Nucleus accumbens (tissue), 56 donors: ENCODE measurements around the gene DGKH.
"Not testable (repeated sequence)": the region's sequence is repeated elsewhere in the genome, so short reads cannot be mapped to it uniquely, and the experiment has no call there.

Source experiments
- DNase-seq, 56 donors: peaks; one replicate each; lab custom pipeline; 2025; lab: John Stamatoyannopoulos, UW

The DGKH gene

DNA sequence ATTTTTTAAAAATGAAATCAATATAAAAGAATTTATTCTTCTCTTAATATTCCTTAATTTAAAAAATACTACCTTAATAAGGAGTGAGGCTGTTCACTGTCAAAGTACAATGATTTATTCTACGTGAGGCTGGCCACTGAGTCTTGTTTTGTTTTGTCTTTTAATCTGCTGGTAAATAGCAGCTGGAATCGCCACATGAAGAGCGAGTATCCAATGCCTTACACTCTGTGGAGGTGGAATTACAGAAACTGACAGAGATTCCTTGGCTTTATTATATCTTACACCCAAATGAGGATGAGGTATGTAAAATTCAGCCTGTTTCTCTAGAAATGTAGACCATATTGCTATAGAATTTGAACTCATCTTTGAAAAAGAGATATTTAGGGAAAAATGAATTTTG lies 170.6 kb downstream of the DGKH start:
- no peak for DNase-seq

- DNase-seq, result no peak
Observed at GRCh38 chr13:42219876-42220275, 171.4 kb downstream of the DGKH start.

DNA sequence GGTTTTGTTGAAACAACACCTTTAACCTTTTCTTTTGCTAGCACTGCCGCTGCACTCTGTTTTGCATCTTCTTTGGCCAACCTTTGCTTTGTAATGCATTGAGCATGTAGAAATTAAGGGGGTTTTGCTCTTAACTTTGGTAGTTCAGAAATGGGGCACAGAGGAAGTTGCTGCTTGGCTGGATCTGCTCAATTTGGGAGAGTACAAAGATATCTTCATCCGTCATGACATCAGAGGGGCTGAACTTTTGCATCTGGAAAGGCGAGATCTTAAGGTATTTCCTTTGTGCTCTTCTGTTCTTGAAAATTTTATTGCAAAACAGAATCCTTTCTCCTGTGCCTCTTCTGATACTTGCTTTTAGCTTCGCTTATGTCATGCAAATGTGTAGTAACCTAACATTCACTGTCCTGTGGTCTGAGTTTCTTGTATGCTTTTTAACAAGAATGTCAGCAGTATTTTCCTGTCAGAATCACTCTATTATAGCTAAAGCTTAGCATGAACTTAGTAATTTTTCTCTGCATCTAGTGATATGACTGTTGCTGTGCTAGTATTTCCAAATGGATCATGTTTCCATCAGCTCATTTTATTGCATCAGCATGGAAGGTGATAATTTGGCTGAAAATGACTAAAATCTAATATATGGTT lies 172.8 kb downstream of the DGKH start:
- no peak for DNase-seq

DNA sequence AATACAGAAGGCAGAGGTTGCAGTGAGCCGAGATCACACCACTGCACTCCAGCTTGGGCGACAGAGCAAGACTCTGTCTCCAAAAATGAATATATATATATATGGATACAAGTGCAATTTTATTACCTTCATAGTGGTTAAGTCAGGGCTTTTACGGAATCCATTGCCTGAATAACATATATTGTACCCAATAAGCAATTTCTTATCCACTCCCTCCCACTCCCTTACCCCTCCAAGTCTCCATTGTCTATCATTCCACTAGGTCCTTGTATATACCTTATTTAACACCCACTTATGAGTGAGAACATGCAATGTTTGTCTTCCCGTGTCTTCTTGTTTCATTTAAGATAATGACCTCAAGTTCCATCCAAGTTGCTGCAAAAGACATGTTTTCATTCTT lies 175.2 kb downstream of the DGKH start:
- no peak for DNase-seq

DNA sequence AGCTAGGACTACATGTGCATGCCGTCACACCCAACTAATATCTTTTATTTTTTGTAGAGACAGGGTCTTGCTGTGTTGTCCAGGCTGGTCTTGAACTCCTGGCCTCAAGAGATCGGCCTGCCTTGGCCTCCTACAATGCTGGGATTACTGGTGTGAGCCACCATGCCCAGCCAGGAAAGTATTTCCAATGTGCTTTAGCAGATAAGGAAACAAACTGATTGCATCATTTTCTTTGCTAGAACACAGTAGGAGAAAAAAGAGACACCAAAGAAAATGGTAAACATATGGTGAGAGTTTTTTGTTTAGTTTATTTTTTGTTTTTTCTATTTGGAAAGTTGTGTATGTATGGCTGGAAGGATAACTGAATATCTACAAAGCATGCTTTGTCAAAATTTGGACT lies 176.6 kb downstream of the DGKH start:
- no peak for DNase-seq

- not testable (repeated sequence) for DNase-seq
Observed at GRCh38 chr13:42226759-42227158, 178.3 kb downstream of the DGKH start.

GRCh38 chr13:42228527-42228926 lies 180.1 kb downstream of the DGKH start:
- no peak for DNase-seq

DNA sequence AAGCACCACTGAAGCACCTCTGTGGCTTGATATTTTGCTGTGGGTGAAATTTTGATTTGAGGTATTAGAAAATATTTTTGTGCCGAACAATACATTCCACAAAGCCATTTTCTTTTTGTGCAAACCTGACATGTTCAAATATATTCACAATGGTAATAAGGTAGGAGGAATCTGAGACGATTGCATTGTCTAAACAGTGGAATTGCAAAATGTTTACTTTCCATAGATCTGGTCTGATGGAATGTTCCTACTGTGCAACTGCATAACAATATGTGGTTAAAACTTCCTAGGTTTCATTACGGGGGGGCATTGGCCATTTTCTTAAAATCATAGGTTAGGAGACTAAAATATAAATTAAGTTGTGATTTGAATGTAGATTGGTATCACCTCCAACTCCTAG lies 180.8 kb downstream of the DGKH start:
- no peak for DNase-seq

GRCh38 chr13:42232671-42233070 lies 184.2 kb downstream of the DGKH start:
- no peak for DNase-seq

GRCh38 chr13:42233726-42234125 lies 185.3 kb downstream of the DGKH start:
- DNase-seq, result no peak

- no peak for DNase-seq
Observed at GRCh38 chr13:42239161-42239560, 190.7 kb downstream of the DGKH start.

DNA sequence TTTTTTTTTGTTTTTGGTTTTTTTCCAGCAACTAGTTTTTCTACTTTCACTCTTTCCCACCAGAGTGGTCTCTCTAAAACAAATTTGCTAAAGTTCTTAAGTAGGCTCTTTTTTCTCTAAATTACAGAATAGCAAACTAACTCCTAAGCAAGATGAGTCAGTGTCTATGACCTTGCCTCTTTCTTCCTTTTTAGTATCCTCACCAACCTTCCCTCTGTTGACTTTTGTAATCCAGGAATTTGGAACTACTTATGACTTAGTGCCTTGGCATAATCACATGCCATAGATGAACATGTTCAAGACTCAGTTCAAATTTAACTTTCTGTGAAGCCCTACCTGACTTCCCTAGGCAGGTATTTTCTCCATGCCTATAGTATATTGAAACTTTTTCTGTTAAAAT lies 191.2 kb downstream of the DGKH start:
- no peak for DNase-seq

GRCh38 chr13:42246541-42246940 lies 198.1 kb downstream of the DGKH start:
- peak in 29 of 56 donors; percentile 2 to 73 (median 18) for DNase-seq

DNA sequence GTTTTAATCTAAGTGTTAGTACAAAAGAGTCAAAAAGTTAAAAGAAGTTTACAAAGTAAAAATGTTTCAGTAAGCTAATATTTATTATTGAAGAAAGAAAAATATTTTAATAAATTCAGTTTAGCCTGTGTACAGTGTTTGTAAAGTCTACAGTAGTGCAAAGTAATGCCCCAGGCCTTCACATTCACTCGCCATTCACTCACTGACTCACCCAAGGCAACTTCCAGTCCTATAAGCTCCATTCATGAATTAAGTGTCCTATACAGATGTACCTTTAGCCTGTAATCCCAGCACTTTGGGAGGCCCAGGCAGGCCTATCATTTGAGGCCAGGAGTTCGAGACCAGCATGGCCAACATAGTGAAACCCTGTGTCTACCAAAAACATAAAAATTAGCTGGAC lies 199.4 kb downstream of the DGKH start:
- DNase-seq, result no peak

- DNase-seq, result no peak
Observed at GRCh38 chr13:42255886-42256285, 207.4 kb downstream of the DGKH start.

DNA sequence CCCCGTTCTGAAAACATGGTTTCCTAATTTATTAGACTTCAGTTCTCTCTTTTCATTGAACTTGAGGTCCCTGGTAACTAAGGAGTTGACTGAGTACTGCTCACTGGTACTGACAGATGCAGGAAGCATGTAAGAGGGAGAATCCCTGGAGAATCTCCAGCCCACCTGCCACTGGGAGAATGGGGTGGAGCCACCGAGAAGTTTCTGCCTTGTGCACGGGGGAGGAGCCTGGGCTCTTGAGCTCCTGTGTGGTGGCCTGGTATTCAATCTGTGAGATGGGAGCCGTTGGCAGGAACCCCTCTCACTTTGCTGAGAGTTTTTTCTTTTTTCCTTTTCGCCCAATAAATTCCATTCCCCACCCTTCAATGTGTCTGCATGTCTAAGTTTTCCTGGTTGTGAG lies 210.3 kb downstream of the DGKH start:
- DNase-seq, result no peak

DNA sequence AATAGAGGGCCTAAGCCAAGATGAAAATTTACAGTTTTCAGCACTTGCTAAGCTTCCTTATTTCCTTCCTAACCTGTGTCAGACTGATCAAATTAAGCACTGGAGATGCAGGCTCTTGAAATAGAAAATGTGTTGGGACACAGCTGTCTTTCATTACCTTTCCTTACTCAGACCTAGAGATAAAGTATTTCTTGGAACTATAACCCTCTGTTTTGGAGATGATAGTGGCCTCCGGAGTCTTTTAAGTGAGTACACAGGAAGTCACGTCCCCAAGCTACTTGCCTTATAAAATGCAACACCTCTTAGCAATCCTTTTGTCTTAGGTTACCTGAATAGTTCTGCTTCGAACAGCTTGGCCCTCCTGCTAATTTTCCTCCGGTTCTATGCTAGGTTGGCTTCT lies 211.1 kb downstream of the DGKH start:
- no peak for DNase-seq

DNA sequence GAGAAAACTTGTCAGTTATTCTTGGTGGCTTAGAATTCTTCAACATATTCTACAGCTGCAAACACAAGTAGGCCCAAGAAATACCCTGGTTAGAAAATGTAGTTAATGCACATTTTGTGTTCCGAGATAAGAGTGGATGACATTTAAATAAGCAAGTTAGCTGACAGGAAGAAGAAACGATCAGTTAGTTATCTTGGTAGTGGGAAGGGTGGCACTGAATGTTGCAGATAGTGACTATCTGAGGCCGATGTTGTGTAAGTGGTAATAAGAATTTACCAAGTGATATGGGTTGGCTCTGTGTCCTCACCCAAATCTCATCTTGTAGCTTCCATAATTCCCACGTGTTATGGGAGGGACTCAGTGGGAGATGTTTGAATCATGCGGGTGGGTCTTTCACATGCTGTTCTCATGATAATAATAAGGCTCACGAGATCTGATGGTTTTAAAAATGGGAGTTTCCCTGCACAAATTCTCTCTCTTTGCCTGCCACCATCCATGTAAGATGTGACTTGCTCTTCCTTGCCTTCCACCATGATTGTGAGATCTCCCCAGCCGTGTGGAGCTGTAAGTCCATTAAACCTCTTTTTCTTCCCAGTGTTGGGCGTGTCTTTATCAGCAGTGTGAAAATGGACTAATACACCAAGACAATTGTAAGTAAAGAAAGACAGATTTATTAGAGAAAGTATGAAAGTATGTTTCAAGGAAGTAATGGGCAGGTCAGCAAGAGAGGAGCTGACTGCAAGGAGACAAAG lies 212.6 kb downstream of the DGKH start:
- DNase-seq, result no peak

DNA sequence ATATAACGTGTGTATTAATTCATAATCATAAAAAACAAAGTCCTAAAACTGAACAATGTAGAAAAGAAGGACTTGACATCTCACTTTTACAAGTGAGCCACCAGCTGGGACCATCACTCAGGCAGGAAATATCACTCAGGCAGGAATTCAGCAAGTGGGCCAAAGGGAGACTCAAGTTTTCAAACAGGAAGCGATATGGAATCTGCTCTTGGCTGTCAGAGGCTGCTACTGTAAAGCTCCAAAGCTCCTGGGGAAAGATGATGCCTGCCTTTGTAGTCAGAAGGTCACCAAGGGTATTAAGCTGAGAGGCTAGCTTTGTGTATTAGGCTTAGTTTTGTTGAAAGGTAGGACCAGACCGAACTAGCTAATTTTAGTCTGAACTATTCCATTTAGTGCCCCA lies 218.0 kb downstream of the DGKH start:
- no peak for DNase-seq

- no peak for DNase-seq
Observed at GRCh38 chr13:42270160-42270856, 221.9 kb downstream of the DGKH start.

- DNase-seq, result no peak
Observed at GRCh38 chr13:42270857-42271215, 222.4 kb downstream of the DGKH start.
